NT2/D1 (cell line): ENCODE data around the gene ZNF576.

ENCODE experiments used
- YY1 ChIP-seq: IDR thresholded peaks from 2 replicates; pipeline ENCODE4 v1.6.1; 2011; ENCODE audit not compliant: insufficient read length, insufficient read depth
- ZNF274 ChIP-seq: IDR thresholded peaks from 2 replicates; pipeline ENCODE4 v1.6.1; 2011; ENCODE audit warnings: mild to moderate bottlenecking, low read depth, low read length

GRCh38 chr19:43616954-43617353 is 20.6 kb downstream of the ZNF576 start:
- TF ChIP-seq ZNF274 (no peak), YY1 (no peak)
